Mucosa of descending colon (tissue), 3 donors: ENCODE data around the gene SPTB. TPM values are rescaled to one million over a fixed set of nuclear protein-coding genes. Genes with fewer than 3 reads are reported as not detected.

Experiments
- ATAC-seq: fragments of 200-7000 bp; cut with Tn5 transposase; one replicate; pipeline ENCODE4 v1.9.1; 2020; ENCODE audit warnings: mild to moderate bottlenecking, moderate library complexity
- DNase-seq, 3 donors: peaks; one replicate each; pipeline ENCODE4 v3.0.0-alpha.2; 2020
- H3K36me3 ChIP-seq: fragments of 200-600 bp; one replicate; pipeline ENCODE4 v1.8.0; 2021; ENCODE audit warnings: low read depth, mild to moderate bottlenecking
- H3K4me1 ChIP-seq: fragments of 200-600 bp; one replicate; pipeline ENCODE4 v1.8.0; 2021; ENCODE audit warnings: low read depth, mild to moderate bottlenecking
- H3K4me3 ChIP-seq: fragments of 200-600 bp; one replicate; pipeline ENCODE4 v1.8.0; 2021; ENCODE audit warnings: mild to moderate bottlenecking
- H3K9me3 ChIP-seq: fragments of 200-600 bp; one replicate; pipeline ENCODE4 v1.8.0; 2021; ENCODE audit warnings: mild to moderate bottlenecking
- CTCF ChIP-seq: fragments of 200-600 bp; IDR thresholded peaks from one replicate; pipeline ENCODE4 v1.8.0; 2022; ENCODE audit warnings: antibody characterized with exemption, mild to moderate bottlenecking
- intact Hi-C, 2 donors: fragments of 100-400 bp; cut with DNase I in 1 of 2; cut with micrococcal nuclease in 1 of 2; formaldehyde crosslinking; loops; one replicate each; pipeline versions ENCODE4 v1.11.0 to v1.11.1; 2022; cut with DNase I, micrococcal nuclease
- total RNA-seq, 3 donors: library from RNA; stranded (reverse); fragmentation: NEBNext Ultra II Directional in 2 of 3; extraction: Animal tissue kit (Norgen Biotek cat#: 25700) in 2 of 3; gene quantifications; one replicate each; pipeline versions ENCODE4 v1.2.1 to v1.2.4, GENCODE V29; 2021 to 2023
- donor health status: DM: no; HTN: no; CAD: no; lungs with moderate emphysema.
- donor health status: DM: no; HTN: no; CAD: no.
- donor health status: DM: no; HTN: yes; CAD: no.

The SPTB gene
- total RNA-seq, 3 donors from 2014 or later = 0.35 to 1.4 (median 0.51) TPM

DNA sequence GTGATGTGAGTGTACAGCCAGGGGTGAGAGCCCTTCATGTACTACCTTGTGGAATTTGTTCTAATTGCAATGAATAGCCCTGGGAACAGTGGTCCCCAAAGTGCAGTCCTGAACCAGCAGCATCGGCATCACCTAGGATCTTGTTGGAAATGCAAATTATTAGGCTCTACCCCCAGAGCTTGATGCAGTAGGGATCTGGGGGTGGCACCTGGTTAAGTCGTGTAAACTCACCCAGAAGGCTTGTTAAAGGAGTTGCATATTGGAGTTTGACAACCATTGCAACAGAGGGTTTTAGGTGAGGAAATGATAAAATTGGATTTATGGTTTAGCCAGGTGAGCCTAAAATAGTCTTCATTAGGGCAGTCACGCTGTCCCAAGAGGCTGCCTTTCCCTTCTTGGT is 102.2 kb downstream of the SPTB start:
- no peak for DNase-seq
- Histone ChIP-seq H3K36me3 (no peaks in the 10 kb centered on the region), H3K4me1 (no peaks in the 10 kb centered on the region), H3K9me3 (no peaks in the 10 kb centered on the region), H3K4me3 (no peak overlapping the region)
- ATAC-seq = no peak
- TF ChIP-seq CTCF = no peak
- intact Hi-C loops = no loop called here

- no peak overlapping the region for H3K4me3 ChIP-seq
- DNase-seq (no peak), ATAC-seq (no peak)
- H3K4me1 ChIP-seq = no peaks in the 10 kb centered on the region
- H3K9me3 ChIP-seq = no peaks in the 10 kb centered on the region
- no peak for TF ChIP-seq CTCF
- no peaks in the 10 kb centered on the region for H3K36me3 ChIP-seq
- intact Hi-C loops = no loop called here
Observed at GRCh38 chr14:64775081-64775777, 104.5 kb downstream of the SPTB start.

GRCh38 chr14:64774272-64774671 is 105.4 kb downstream of the SPTB start:
- no peak overlapping the region for H3K4me3 ChIP-seq
- TF ChIP-seq CTCF = no peak
- no peak for ATAC-seq
- no peaks in the 10 kb centered on the region for H3K4me1 ChIP-seq
- no peaks in the 10 kb centered on the region for H3K9me3 ChIP-seq
- no peaks in the 10 kb centered on the region for H3K36me3 ChIP-seq
- intact Hi-C loops = no loop called here
- DNase-seq = no peak

DNA sequence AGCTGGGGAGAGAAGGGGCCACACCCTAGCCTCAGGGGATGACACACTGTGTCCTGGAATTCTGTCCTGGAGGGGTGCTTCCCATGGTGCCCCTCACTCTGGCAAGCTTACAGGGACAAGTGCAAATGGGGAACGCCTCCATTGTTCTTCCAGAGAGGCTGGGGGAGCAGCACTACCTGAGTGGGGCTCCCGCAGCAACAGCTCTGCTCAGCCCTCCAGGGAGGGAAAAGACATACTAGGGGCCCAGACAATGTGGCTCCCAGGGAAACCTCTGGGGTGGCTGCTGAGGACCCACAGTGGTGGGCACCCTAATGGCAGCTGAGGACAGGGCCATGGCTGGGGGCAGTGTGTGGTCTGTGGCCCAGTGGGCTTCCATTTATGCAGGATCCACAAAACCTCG is 106.1 kb downstream of the SPTB start:
- DNase-seq (no peak), ATAC-seq (no peak)
- intact Hi-C loops = no loop called here
- H3K9me3 ChIP-seq = no peaks in the 10 kb centered on the region
- H3K4me1 ChIP-seq = no peaks in the 10 kb centered on the region
- TF ChIP-seq CTCF = no peak
- H3K36me3 ChIP-seq = no peaks in the 10 kb centered on the region
- no peak overlapping the region for H3K4me3 ChIP-seq

DNA sequence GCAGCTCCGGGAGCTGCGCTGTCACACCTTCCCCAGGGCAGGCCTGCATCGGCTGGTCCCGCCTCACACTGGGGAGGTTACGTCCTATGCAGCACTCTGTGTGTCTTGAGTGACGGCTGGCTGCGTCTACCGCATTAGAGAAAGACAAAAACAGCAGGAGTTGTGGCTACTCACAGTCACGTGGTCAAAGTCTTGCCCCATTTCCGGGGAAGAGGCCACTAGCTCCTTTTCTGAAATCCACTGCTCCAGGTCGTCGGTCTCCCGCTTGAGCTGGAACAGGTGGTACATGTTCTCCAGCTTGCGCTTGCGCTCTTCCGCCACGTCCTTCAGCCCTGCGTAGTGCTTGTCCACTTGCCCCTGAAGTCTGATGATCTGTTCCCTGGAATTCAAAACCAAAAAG is 106.7 kb downstream of the SPTB start:
- DNase-seq (no peak), ATAC-seq (no peak)
- Histone ChIP-seq H3K36me3 (no peaks in the 10 kb centered on the region), H3K4me3 (no peak overlapping the region), H3K4me1 (no peaks in the 10 kb centered on the region), H3K9me3 (no peaks in the 10 kb centered on the region)
- TF ChIP-seq CTCF = no peak
- intact Hi-C loops = no loop called here
